ENCODE data around the gene SNRK. TPM values are rescaled to one million over a fixed set of nuclear protein-coding genes. Genes with fewer than 3 reads are reported as not detected.

The SNRK gene
- total RNA-seq, 8 experiments from 2014 or later, result 15.2 to 58.3 (median 25.5) TPM

DNA sequence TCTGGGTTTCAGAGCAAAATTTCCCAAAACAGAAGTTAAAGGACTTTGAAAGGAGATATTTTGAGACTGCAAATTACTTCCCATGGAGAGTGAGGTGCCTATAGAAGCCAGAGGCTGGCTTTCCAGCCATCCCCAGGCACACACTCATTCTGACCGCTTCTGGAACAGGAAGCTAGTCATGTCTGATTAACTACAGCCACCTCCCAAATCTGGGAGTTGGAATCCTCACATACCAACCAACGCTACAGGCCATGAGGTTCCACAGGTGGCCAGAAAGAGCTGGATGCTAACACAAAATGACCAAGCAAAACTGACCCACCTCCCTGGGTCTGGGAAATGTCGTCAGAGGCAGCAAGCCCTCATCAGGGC, 87.2 kb downstream of the SNRK start:
- ATAC-seq (replicated peaks in 6 of 8), result peak in 1 of 8 experiments; percentile 53
- in situ Hi-C loops (cut with MboI; ENCODE audit: low pct_unique_long_range_greater_than_20kb in 2 of 9, low sequenced_read_pairs in 9 of 9, unreplicated experiment in 9 of 9), result no loop called here
- WGBS, 10 experiments, result 42 to 100% (median 89%) methylated on average over 1 to 2 of the region's 3 CpGs; no CpG with 5 or more reads in 6 of the 10 experiments
- H3K4me1 ChIP-seq (replicated peaks in 1 of 2), result peaks cover 8 to 9% of the 10 kb centered on the region in 2 donors
- H3K27ac ChIP-seq, result no peak overlapping the region
- no peak overlapping the region for H3K4me3 ChIP-seq

DNA sequence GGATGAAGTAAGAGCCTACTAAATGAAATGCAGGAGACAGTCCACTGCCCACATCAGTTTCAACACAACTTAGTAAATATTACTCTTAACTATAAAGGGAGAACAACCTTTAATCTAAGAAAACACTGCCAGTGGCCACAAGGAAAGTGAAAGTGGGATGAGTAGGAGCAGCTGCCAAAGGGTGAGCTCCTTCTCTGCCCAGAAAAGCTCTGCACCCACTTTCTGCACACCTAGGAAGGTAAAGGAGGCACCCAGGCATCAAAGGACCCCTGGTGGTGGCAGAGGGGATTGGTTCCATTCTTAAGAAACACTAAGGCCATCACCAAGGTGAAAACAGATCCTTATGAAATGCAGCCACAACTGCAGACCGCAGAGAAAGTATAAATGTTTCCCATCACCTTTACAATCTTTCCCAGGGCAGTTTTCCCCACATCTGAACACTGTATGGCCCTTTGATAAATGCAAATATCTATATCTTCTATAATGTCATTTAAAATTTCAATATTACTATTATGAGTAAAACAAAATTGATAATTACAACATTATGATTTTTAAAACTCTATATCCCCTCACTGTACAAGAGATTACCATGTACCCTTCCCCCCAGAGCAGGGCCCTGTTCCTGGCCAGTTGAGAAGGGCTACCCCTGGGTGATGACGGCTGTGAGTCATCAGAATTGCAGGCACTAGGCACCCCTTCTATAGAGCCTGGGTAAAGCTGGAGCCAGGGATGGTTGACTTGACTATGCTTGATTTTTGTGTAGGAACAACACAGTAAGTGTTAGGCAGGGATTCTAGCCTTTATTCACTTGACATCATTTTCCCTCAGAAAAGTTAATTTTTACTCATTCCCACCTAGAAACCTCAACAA, 92.0 kb downstream of the SNRK start:
- peak in 6 of 8 experiments; percentile 34 to 72 (median 50) for ATAC-seq (replicated peaks in 6 of 8)
- H3K4me1 ChIP-seq (replicated peaks in 1 of 2), result peaks cover 4 to 7% of the 10 kb centered on the region in 2 donors
- H3K4me3 ChIP-seq, result no peak overlapping the region
- no peak overlapping the region for H3K27ac ChIP-seq
- WGBS, 10 experiments, result 90 to 100% (median 100%) methylated on average over 1 to 2 of the region's 2 CpGs; no CpG with 5 or more reads in 4 of the 10 experiments
- in situ Hi-C loops (cut with MboI; ENCODE audit: low pct_unique_long_range_greater_than_20kb in 2 of 9, low sequenced_read_pairs in 9 of 9, unreplicated experiment in 9 of 9), result no loop called here

DNA sequence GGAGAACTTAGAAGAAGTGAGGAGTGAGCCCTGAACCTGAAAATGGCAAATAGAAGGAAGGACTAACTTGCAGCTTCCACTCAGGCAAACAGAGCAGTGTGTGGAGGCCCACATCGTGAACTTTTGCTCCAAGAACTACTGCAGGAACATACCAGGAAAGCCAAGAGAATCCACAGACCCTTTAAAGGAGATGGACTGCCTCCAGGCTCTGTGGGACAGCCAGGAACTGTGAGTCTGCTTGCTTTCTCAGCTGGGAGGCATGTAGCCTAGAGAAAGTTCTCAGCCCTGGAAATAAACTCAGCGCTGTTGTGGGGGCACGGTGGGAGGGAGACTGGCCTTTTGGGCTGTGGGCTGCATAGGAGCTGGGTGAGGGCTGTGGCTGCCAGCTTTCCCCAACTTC, 93.0 kb downstream of the SNRK start:
- Histone ChIP-seq H3K4me1 (replicated peaks in 1 of 2) (no peaks in the 10 kb centered on the region), H3K4me3 (no peak overlapping the region), H3K27ac (no peak overlapping the region)
- 17 to 100% (median 90%) methylated on average over 1 to 3 of the region's 3 CpGs; no CpG with 5 or more reads in 3 of the 10 experiments for WGBS, 10 experiments
- in situ Hi-C loops (cut with MboI; ENCODE audit: low pct_unique_long_range_greater_than_20kb in 2 of 9, low sequenced_read_pairs in 9 of 9, unreplicated experiment in 9 of 9), result no loop called here
- ATAC-seq (replicated peaks in 6 of 8), result no peak

DNA sequence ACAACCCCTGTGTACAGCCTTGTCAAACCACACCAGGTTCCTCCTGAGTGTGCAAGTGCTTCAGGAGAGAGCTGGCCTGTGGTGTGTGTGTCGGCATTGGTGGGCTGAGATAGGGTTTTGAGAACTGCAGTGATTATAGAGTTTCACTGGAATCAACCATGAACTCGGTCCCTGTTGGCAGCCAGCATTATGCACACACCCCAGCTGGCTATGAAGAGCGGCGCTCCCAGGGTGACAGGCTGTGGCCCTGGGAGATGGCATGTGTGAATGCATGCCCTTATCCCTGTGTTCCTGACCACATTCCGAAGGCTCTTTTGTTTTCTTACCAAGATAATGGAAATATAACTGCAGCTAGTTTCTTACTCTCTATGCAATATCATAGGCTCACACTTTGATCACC, 101.8 kb downstream of the SNRK start:
- peak in 2 of 8 experiments; percentile 27 to 99 for ATAC-seq (replicated peaks in 6 of 8)
- no peak overlapping the region for H3K4me3 ChIP-seq
- WGBS, 10 experiments, result 53 to 100% (median 80%) methylated on average over 1 to 3 of the region's 5 CpGs; no CpG with 5 or more reads in 1 of the 10 experiments
- in situ Hi-C loops (cut with MboI; ENCODE audit: low pct_unique_long_range_greater_than_20kb in 2 of 9, low sequenced_read_pairs in 9 of 9, unreplicated experiment in 9 of 9), result no loop called here
- H3K4me1 ChIP-seq (replicated peaks in 1 of 2), result no peaks in the 10 kb centered on the region
- no peak overlapping the region for H3K27ac ChIP-seq

GRCh38 chr3:43388915-43389314, 102.6 kb downstream of the SNRK start:
- no peak overlapping the region for H3K27ac ChIP-seq
- in situ Hi-C loops (cut with MboI; ENCODE audit: low pct_unique_long_range_greater_than_20kb in 2 of 9, low sequenced_read_pairs in 9 of 9, unreplicated experiment in 9 of 9), result no loop called here
- no peak for ATAC-seq (replicated peaks in 6 of 8)

GRCh38 chr3:43389388-43390254, 103.3 kb downstream of the SNRK start:
- no peak overlapping the region for H3K27ac ChIP-seq
- in situ Hi-C loops (cut with MboI; ENCODE audit: low pct_unique_long_range_greater_than_20kb in 2 of 9, low sequenced_read_pairs in 9 of 9, unreplicated experiment in 9 of 9), result no loop called here
- ATAC-seq (replicated peaks in 6 of 8), result no peak

More at GRCh38 chr3:43388915-43389314, 102.6 kb downstream of the SNRK start:
- H3K4me3 ChIP-seq, result no peak overlapping the region
- H3K4me1 ChIP-seq (replicated peaks in 1 of 2), result no peaks in the 10 kb centered on the region

GRCh38 chr3:43390255-43390588, 103.9 kb downstream of the SNRK start:
- H3K4me3 ChIP-seq, result no peak overlapping the region
- 83% methylated on average over 1 of the region's 1 CpG; no CpG with 5 or more reads in 9 of the 10 experiments for WGBS, 10 experiments
- no peaks in the 10 kb centered on the region for H3K4me1 ChIP-seq (replicated peaks in 1 of 2)
- no peak for ATAC-seq (replicated peaks in 6 of 8)
- H3K27ac ChIP-seq, result no peak overlapping the region
- in situ Hi-C loops (cut with MboI; ENCODE audit: low pct_unique_long_range_greater_than_20kb in 2 of 9, low sequenced_read_pairs in 9 of 9, unreplicated experiment in 9 of 9), result no loop called here

More at GRCh38 chr3:43389388-43390254, 103.3 kb downstream of the SNRK start:
- H3K4me1 ChIP-seq (replicated peaks in 1 of 2), result no peaks in the 10 kb centered on the region
- H3K4me3 ChIP-seq, result no peak overlapping the region
- 83 to 100% (median 93%) methylated on average over 1 to 9 of the region's 10 CpGs; no CpG with 5 or more reads in 1 of the 10 experiments for WGBS, 10 experiments

- H3K4me1 ChIP-seq (replicated peaks in 1 of 2), result no peaks in the 10 kb centered on the region
- in situ Hi-C loops (cut with MboI; ENCODE audit: low pct_unique_long_range_greater_than_20kb in 2 of 9, low sequenced_read_pairs in 9 of 9, unreplicated experiment in 9 of 9), result no loop called here
- H3K27ac ChIP-seq, result no peak overlapping the region
- H3K4me3 ChIP-seq, result no peak overlapping the region
- 100% methylated on average over 1 of the region's 1 CpG; no CpG with 5 or more reads in 7 of the 10 experiments for whole genome bisulfite sequencing, 10 experiments
- ATAC-seq (replicated peaks in 6 of 8), result no peak
Measured at GRCh38 chr3:43391621-43392020, 105.3 kb downstream of the SNRK start.

GRCh38 chr3:43394041-43394554, 107.8 kb downstream of the SNRK start:
- Histone ChIP-seq H3K4me3 (no peak overlapping the region), H3K4me1 (replicated peaks in 1 of 2) (no peaks in the 10 kb centered on the region), H3K27ac (no peak overlapping the region)
- in situ Hi-C loops (cut with MboI; ENCODE audit: low pct_unique_long_range_greater_than_20kb in 2 of 9, low sequenced_read_pairs in 9 of 9, unreplicated experiment in 9 of 9), result no loop called here
- peak in 3 of 8 experiments; percentile 56 to 69 (median 60) for ATAC-seq (replicated peaks in 6 of 8)
- 43 to 100% (median 80%) methylated on average over 1 to 2 of the region's 2 CpGs; no CpG with 5 or more reads in 5 of the 10 experiments for WGBS, 10 experiments

GRCh38 chr3:43399034-43399433, 112.7 kb downstream of the SNRK start:
- Histone ChIP-seq H3K4me3 (no peak overlapping the region), H3K27ac (no peak overlapping the region), H3K4me1 (replicated peaks in 1 of 2) (no peaks in the 10 kb centered on the region)
- in situ Hi-C loops (cut with MboI; ENCODE audit: low pct_unique_long_range_greater_than_20kb in 2 of 9, low sequenced_read_pairs in 9 of 9, unreplicated experiment in 9 of 9), result no loop called here
- no peak for ATAC-seq (replicated peaks in 6 of 8)
- WGBS, 10 experiments, result 54 to 100% (median 92%) methylated on average over 2 to 6 of the region's 6 CpGs

DNA sequence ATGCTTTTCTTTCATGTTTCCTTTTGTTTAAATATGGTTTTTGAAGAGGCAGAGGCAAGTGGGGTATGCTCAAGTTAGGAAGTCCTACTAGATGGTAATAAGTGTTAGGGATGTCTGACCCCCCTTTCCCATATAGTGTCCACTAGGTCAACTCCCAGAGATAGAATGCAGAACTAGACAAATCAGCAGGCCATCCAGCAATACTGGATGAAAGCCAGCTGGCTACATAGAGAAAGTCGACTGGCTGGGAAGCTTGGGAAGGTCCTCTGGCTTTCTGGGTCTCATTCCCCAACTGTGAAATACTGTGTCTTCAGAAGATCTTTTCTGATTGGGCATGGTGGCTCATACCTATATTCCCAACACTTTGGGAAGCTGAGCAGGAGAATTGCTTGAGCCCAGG, 113.8 kb downstream of the SNRK start:
- no peak for ATAC-seq (replicated peaks in 6 of 8)
- in situ Hi-C loops (cut with MboI; ENCODE audit: low pct_unique_long_range_greater_than_20kb in 2 of 9, low sequenced_read_pairs in 9 of 9, unreplicated experiment in 9 of 9), result no loop called here
- Histone ChIP-seq H3K4me3 (no peak overlapping the region), H3K4me1 (replicated peaks in 1 of 2) (no peaks in the 10 kb centered on the region), H3K27ac (no peak overlapping the region)
- 0 to 100% (median 79%) methylated on average over 1 of the region's 1 CpG; no CpG with 5 or more reads in 6 of the 10 experiments for WGBS, 10 experiments

Data from motor neuron (in vitro differentiated cells).